GM23248 (cell line): ENCODE results near the gene COPS2.

Source experiments
- EZH2 ChIP-seq: fragments of 200-600 bp; sonication (generic); IDR thresholded peaks from 2 replicates; pipeline ENCODE4 v1.6.1; 2018; ENCODE audit warnings: antibody characterized with exemption, mild to moderate bottlenecking; ENCODE audit not compliant: insufficient read depth, poor library complexity, severe bottlenecking
- EZH2phosphoT487 ChIP-seq: fragments of 200-600 bp; sonication (generic); IDR thresholded peaks from 2 replicates; pipeline ENCODE4 v1.6.1; 2018; ENCODE audit warnings: antibody characterized with exemption, moderate library complexity, mild to moderate bottlenecking, low read depth; ENCODE audit not compliant: insufficient read depth

GRCh38 chr15:49154799-49155109 is 645 bp downstream of the COPS2 start:
- TF ChIP-seq EZH2 (no peak), EZH2phosphoT487 (no peak)
